ENCODE measurements around the gene TSHZ2. TPM values are rescaled to one million over a fixed set of nuclear protein-coding genes. Genes with fewer than 3 reads are reported as not detected.

Gene TSHZ2
- total and polyA plus RNA-seq, 9 of the 15 experiments (the other 6 are each of a cell fraction or from before 2014, with no cell fraction given) = 0.03 to 0.20 (median 0.05) TPM; not detected in 4

GRCh38 chr20:53142225-53143127 is 170.3 kb downstream of the TSHZ2 start (continued):
- TF ChIP-seq ASH1L (IDR thresholded peaks at IDR 0.05; ENCODE audit: borderline replicate concordance, low read depth, partially characterized antibody) = peak; percentile 32
- no peak for TF ChIP-seq KLF1 (tag; IDR thresholded peaks at IDR 0.05)
- TF ChIP-seq TARDBP (IDR thresholded peaks at IDR 0.05) = no peak
- 0 out of 2 replicates have a peak, but pooled peaks have one; percentile 26 for TF ChIP-seq BHLHE40 (IDR thresholded peaks at IDR 0.05; ENCODE audit: low read length)
- 0 out of 2 replicates have a peak, but pooled peaks have one; percentile 23 for TF ChIP-seq MAX (CRISPR knock-in tag; IDR thresholded peaks at IDR 0.05)
- TF ChIP-seq TOE1 (IDR thresholded peaks at IDR 0.05; ENCODE audit: borderline replicate concordance) = peak; percentile 96
- no peak for TF ChIP-seq TOE1 (CRISPR knock-in tag; IDR thresholded peaks at IDR 0.05; ENCODE audit: borderline replicate concordance, low read depth)
- peak; percentile 66 for TF ChIP-seq REST (IDR thresholded peaks at IDR 0.05; ENCODE audit: borderline replicate concordance)
- no peak for TF ChIP-seq REST (CRISPR knock-in tag; IDR thresholded peaks at IDR 0.05; ENCODE audit: low read depth)
- peak; percentile 94 for TF ChIP-seq L3MBTL2 (IDR thresholded peaks at IDR 0.05)
- 0 out of 2 replicates have a peak, but pooled peaks have one; percentile 16 for TF ChIP-seq MYC (IDR thresholded peaks at IDR 0.05; ENCODE audit: low read depth, low read length)
- TF ChIP-seq MYC (CRISPR knock-in tag; IDR thresholded peaks at IDR 0.05; ENCODE audit: borderline replicate concordance, low read depth) = no peak
- TF ChIP-seq MAFF (IDR thresholded peaks at IDR 0.05; ENCODE audit: low read length) = no peak
- peak; percentile 97 for TF ChIP-seq RAD51 (IDR thresholded peaks at IDR 0.05; ENCODE audit: borderline replicate concordance, low read depth)
